ENCODE data around the gene ATL2.

Gene ATL2

DNA sequence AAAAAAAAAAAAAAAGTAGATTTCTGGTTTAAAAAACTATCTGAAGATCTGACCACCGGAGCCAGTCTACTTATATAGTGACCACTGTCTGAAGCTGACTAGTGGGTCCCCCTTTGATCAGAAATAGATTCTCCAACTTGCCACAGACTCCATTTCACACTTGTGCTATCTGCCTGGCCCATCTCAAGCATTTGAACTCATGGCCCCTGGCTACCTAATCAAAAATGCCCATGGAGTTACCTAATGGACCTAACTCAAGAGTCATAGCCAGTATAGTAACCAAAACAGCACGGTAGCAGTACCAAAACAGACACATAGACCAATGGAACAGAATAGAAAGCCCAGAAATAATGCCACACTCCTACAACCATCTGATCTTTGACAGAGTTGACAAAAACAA lies 17.0 kb upstream of the ATL2 start:
- TF ChIP-seq, protein P1, sequence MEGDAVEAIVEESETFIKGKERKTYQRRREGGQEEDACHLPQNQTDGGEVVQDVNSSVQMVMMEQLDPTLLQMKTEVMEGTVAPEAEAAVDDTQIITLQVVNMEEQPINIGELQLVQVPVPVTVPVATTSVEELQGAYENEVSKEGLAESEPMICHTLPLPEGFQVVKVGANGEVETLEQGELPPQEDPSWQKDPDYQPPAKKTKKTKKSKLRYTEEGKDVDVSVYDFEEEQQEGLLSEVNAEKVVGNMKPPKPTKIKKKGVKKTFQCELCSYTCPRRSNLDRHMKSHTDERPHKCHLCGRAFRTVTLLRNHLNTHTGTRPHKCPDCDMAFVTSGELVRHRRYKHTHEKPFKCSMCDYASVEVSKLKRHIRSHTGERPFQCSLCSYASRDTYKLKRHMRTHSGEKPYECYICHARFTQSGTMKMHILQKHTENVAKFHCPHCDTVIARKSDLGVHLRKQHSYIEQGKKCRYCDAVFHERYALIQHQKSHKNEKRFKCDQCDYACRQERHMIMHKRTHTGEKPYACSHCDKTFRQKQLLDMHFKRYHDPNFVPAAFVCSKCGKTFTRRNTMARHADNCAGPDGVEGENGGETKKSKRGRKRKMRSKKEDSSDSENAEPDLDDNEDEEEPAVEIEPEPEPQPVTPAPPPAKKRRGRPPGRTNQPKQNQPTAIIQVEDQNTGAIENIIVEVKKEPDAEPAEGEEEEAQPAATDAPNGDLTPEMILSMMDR (IDR thresholded peaks at IDR 0.05; ENCODE audit: poor library complexity, severe bottlenecking) = no peak
- Histone ChIP-seq H3K4me3 (ENCODE audit: severe bottlenecking) (no peak overlapping the region), H3K36me3 (ENCODE audit: low read depth) (no peaks in the 10 kb centered on the region), H3K4me1 (ENCODE audit: insufficient read depth, poor library complexity, severe bottlenecking) (peaks cover 26% of the 10 kb centered on the region), H3K27ac (ENCODE audit: poor library complexity, severe bottlenecking) (peak overlapping the region; percentile 68), H3K27me3 (ENCODE audit: insufficient read depth, poor library complexity, severe bottlenecking) (no peaks in the 10 kb centered on the region), H3K9me3 (ENCODE audit: severe bottlenecking) (no peaks in the 10 kb centered on the region)
- DNase-seq (ENCODE audit: low spot score) (no peak), ATAC-seq (ENCODE audit: low read depth) (no peak)

DNA sequence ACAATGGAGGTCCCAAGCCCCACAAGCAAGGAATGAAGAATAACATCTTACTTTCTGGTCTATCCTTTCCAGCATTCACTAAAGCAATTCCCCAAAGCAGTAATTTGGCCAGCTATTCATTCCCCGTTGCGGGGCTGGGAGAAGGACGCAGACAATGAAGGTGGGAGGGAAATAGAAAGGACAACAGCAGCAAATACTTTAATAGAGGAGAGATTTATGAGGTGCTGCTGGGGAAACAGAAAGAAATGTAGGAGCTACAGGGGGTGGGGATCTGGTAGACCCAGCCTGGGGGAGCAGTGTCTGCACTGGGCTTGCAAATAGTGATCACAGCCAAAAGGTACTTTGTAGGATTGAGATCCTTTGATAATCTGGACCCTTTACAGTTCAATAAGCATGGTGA lies 13.9 kb upstream of the ATL2 start:
- ATAC-seq (ENCODE audit: low read depth) = no peak

DNA sequence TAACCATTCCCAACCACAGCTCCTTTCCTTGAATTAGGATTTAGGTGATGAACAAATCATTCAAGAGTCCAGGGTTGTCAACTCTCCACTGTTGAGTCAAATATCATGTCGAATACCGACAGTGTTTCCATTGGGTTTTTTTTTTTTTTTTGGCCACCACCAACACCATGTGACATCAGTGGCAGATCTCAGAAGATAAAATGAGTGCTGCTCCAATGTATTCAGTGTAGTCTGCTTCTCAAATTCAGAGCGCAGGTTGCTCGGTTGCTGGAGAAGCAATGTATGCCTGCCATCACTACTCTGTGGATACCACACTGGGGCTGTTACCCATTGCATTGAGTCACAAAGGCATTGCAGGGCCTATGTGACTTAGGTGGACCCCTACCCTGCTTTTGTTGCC lies 10.8 kb upstream of the ATL2 start:
- Histone ChIP-seq H3K36me3 (ENCODE audit: low read depth) (no peaks in the 10 kb centered on the region), H3K4me1 (ENCODE audit: insufficient read depth, poor library complexity, severe bottlenecking) (no peaks in the 10 kb centered on the region), H3K4me3 (ENCODE audit: severe bottlenecking) (no peak overlapping the region), H3K27me3 (ENCODE audit: insufficient read depth, poor library complexity, severe bottlenecking) (no peaks in the 10 kb centered on the region), H3K9me3 (ENCODE audit: severe bottlenecking) (no peaks in the 10 kb centered on the region), H3K27ac (ENCODE audit: poor library complexity, severe bottlenecking) (no peak overlapping the region)
- DNase-seq (ENCODE audit: low spot score) (no peak), ATAC-seq (ENCODE audit: low read depth) (no peak)
- TF ChIP-seq, protein P1 (IDR thresholded peaks at IDR 0.05; ENCODE audit: poor library complexity, severe bottlenecking) = no peak

More for the DNA sequence above, 13.9 kb upstream of the ATL2 start:
- no peaks in the 10 kb centered on the region for H3K27me3 ChIP-seq (ENCODE audit: insufficient read depth, poor library complexity, severe bottlenecking)
- peaks cover 14% of the 10 kb centered on the region for H3K4me1 ChIP-seq (ENCODE audit: insufficient read depth, poor library complexity, severe bottlenecking)
- no peaks in the 10 kb centered on the region for H3K36me3 ChIP-seq (ENCODE audit: low read depth)
- no peak overlapping the region for H3K27ac ChIP-seq (ENCODE audit: poor library complexity, severe bottlenecking)
- H3K4me3 ChIP-seq (ENCODE audit: severe bottlenecking) = no peak overlapping the region
- DNase-seq (ENCODE audit: low spot score) = no peak
- no peaks in the 10 kb centered on the region for H3K9me3 ChIP-seq (ENCODE audit: severe bottlenecking)
- TF ChIP-seq, protein P1 (IDR thresholded peaks at IDR 0.05; ENCODE audit: poor library complexity, severe bottlenecking) = no peak

DNA sequence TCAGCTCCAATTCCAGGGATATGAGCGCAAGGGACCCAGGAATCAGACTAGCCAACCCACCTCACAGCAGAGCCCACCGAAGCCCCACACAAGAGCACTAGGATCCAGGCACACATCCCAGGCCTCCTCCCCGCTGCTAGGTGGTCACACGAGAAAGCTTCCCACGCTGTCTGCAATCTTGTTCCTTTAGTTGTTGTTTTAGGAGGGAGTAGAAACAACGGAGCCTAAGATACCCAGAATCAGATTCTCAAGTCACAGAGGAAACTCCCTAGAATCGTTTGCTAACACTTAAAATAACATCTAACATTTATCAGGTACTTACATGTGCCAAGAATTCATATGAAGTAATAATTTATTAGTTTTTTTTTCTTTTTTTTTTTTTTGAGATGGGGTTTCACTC lies 9.7 kb upstream of the ATL2 start:
- no peak for ATAC-seq (ENCODE audit: low read depth)
- no peak for DNase-seq (ENCODE audit: low spot score)
- no peak overlapping the region for H3K27ac ChIP-seq (ENCODE audit: poor library complexity, severe bottlenecking)
- H3K4me1 ChIP-seq (ENCODE audit: insufficient read depth, poor library complexity, severe bottlenecking) = no peaks in the 10 kb centered on the region
- TF ChIP-seq, protein P1 (IDR thresholded peaks at IDR 0.05; ENCODE audit: poor library complexity, severe bottlenecking) = no peak
- no peaks in the 10 kb centered on the region for H3K9me3 ChIP-seq (ENCODE audit: severe bottlenecking)
- H3K4me3 ChIP-seq (ENCODE audit: severe bottlenecking) = no peak overlapping the region
- H3K27me3 ChIP-seq (ENCODE audit: insufficient read depth, poor library complexity, severe bottlenecking) = no peaks in the 10 kb centered on the region
- H3K36me3 ChIP-seq (ENCODE audit: low read depth) = no peaks in the 10 kb centered on the region

DNA sequence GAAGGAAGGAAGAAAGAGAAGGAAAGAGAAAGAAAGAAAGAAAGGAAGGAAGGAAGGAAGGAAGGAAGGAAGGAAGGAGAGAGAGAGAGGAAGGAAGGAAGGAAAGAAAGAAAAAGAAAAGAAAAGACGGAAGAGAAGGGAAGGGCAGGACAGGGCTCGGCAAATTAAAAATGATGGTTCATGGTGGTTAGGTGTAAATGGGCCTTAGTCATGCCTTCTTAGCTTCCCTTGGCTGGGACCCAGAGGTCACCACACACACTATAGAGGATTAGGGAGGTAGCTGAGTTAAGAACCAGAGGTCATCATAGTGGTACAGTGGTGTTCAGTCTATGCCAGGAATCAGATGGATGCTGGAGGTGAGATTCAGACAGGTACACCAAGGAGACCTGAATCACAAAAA lies 9.3 kb upstream of the ATL2 start:
- Histone ChIP-seq H3K4me3 (ENCODE audit: severe bottlenecking) (no peak overlapping the region), H3K4me1 (ENCODE audit: insufficient read depth, poor library complexity, severe bottlenecking) (no peaks in the 10 kb centered on the region), H3K36me3 (ENCODE audit: low read depth) (no peaks in the 10 kb centered on the region), H3K27ac (ENCODE audit: poor library complexity, severe bottlenecking) (no peak overlapping the region), H3K9me3 (ENCODE audit: severe bottlenecking) (no peaks in the 10 kb centered on the region), H3K27me3 (ENCODE audit: insufficient read depth, poor library complexity, severe bottlenecking) (no peaks in the 10 kb centered on the region)
- TF ChIP-seq, protein P1 (IDR thresholded peaks at IDR 0.05; ENCODE audit: poor library complexity, severe bottlenecking) = no peak
- ATAC-seq (ENCODE audit: low read depth) = peak; percentile 52; the same call in 1 of the 3 replicates
- no peak for DNase-seq (ENCODE audit: low spot score)
